ENCODE data around the gene RHOG.
"Not testable (repeated sequence)": the region's sequence is repeated elsewhere in the genome, so short reads cannot be mapped to it uniquely, and the experiment has no call there.

The RHOG gene

DNA sequence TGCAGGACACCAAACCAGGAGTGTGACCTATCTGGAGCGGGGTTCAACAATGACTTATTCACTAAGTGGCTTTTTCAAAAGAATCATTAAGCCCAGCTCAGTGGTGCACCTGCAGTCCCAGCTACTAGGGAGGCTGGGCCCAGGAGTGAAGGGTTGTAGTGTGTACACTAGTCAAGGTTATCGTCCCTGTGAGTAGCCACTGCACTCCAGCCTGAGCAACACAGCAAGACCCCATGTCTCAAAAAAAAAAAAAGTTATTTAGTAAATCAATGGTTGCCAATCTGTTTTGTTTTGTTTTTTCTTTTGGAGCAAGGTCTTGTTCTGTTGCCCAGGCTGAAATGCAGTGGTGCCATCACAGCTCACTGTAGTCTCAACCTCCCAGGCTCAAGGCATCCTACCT is 7.9 kb downstream of the RHOG start:
- no peak for DNase-seq

DNA sequence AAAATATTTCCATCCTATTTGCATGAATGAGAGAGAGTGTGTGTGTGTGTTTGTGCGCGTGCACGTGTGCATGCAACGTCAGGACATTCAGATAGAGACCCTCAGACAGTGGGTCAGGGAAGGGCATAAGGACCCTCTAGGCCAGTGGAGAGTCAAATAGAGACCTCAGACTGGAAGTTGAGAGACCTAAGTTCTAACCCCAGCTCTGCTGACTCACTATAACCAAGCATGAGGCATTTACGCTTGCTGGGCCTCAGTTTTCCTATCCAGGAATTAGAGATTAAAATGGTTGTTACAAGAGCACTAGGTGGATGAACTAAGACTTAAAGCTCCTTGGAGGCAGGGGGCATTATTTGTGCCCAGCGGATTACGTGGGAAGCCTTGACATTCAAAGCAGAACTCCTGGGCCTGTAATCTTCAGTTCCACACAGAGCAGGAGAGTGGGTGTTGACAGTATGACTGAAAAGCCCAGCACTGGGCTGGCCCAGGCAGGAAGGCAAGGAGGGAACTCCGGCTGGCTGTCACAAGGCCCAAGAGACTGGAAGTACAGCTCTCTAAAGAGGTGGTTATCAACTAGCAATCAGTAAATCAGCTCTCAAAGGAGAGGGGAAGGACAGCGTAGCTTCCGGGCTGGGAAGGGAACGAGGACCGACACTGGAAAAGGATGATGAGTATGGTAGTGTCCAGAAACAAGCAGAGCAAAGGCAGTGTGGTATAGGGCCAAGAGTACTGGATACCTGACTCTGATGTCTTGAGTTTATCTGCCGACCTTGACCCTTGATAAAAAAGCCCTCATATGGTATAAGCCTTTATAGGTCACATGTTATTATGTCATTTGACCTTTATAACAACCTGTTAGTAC is 9.2 kb downstream of the RHOG start:
- no peak for DNase-seq

DNA sequence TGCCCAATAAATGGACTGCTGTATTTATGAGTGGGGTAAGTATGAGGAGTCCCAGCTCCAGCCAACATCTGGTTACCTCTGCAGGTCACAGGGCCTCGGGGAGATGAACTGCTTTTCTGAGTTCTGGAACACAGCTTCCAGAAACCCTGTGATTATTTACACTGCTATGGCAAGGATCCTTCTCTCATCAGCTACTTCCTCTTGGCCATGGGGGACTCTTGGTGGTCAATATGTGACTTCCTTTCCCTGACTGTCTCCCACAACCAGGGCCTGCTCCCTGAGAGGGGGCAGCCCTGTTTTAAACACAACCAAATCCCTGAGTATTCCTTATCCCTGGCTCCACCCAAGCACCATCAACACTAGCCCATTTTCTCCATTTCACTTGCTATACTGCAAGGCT is 10.0 kb downstream of the RHOG start:
- no peak for DNase-seq

DNA sequence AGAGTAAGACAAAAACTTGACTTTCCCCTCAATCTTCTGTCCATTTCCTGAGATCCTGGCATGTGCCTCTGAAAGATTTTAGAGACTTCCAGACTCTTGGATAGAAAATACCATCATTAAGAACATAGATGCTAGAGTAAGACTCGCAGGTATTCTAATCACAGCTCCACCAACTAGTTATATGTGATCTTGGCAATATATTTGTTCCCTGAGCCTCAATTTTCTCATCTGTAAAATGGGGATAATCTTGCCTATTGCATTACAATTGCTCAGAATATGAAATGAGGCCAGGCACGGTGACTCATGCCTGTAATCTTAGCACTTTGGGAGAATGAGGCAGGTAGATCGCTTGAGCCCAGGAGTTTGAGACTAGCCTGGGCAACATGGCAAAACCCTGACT is 10.7 kb downstream of the RHOG start:
- no peak for DNase-seq

DNA sequence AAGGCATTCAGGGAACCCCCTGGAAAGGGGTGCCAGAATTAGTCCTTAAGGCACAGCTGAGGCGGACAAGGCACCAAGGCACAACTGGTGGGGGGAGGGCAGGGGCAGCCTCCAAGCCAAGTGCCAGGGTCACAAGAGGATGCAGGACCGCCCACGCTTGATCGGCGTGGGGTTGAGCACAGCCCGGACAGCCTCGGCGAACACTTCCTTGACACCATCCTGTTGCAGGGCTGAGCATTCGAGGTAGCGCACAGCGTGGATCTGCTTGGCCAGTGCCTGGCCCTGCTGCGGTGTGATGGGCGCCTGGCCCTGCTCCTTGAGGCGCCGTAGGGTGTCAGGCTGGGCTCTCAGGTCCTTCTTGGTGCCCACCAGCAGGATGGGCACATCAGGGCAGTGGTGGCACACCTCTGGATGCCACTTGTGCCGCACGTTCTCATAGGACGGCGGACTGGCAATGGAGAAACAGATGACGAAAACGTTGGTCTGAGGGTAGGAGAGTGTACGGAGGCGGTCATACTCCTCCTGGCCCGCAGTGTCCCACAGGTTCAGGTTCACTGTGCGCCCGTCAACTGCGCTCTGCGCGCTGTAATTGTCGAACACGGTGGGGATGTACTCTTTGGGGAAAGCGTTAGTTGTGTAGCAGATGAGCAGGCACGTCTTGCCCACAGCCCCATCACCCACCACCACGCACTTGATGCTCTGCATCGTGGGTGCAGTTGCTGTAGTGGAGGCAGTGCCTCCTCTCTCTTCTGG is 13.1 kb downstream of the RHOG start:
- no peak for DNase-seq

DNA sequence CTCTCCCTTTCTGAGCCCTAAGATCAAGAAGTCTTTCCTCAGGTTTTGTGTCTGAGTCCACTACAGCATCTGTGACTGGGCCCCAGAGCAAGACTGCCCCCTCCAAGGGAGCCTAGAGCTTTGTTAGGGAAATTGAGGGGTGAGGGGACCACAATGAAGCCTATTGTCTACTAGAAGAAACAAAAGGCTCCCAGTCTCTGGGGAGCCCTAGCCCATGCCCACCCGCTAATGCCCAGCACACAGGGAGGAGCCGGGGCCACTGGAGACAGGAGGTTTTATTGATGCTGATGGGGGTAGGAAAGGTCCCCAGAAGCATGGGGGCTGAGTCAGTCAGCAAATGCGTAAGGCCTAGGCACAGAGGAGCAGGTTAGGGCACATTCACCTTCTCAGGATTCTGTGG is 14.0 kb downstream of the RHOG start:
- no peak for DNase-seq

DNA sequence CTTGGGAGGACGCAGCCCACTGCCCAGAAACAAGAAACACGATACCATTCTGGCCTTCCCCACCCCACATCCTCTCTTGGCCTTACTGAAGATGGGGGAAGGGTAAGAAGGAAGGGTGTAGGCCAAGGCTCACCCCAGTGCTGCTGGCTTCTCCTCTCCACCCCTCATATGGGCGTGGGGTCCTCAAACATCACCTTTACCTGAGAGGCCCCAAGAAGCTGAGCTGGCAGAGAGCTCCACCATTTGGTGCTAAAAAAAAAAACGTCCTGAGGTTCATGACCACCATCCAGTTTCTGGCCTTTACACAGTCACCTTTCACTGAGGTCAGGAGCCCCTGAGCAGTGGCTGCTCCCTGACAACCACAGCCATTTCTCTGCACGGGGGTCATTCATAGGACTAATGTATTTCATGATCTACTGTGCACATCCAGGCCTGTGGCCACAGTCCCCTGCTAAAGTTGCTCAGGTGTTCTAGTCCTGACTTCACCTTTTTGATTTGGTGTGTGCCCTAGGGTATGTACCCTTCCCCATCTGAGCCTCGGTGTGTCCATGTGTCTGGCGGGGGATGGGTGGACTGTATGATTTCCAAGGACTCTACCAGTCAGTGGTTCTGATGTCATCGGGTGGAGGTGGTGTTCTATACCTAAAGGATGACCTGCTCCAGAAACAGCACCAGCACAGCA is 15.1 kb downstream of the RHOG start:
- no peak for DNase-seq

DNA sequence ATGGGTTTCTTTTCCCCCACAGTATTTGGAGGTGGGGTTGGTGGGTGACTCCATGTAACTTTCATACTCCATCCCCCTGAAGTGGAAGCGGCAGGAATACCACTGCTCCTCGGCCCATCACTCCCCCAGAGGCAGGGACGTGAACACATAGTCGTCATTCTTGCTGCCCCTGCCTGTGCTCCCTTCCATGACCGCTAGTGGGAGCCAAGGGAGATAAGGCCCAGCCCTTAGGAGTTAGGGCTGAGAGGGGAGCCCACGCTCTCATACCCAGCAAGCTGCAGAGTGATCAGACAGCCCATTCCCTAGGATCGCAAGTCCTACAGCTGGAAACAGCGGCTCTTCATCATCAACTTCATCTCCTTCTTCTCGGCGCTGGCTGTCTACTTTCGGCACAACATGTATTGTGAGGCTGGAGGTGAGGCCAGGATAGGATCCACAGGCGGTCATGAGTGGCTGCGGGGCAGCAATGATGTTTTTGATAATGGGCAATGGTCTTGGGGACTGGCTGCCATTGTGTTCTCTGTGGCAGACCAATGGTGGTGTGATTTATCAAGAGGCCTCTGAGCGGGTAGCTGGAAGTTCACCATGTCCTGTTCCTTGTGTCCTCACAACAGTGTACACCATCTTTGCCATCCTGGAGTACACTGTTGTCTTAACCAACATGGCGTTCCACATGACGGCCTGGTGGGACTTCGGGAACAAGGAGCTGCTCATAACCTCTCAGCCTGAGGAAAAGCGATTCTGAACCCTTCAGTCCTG is 15.9 kb downstream of the RHOG start:
- peak; percentile 22 for DNase-seq

DNA sequence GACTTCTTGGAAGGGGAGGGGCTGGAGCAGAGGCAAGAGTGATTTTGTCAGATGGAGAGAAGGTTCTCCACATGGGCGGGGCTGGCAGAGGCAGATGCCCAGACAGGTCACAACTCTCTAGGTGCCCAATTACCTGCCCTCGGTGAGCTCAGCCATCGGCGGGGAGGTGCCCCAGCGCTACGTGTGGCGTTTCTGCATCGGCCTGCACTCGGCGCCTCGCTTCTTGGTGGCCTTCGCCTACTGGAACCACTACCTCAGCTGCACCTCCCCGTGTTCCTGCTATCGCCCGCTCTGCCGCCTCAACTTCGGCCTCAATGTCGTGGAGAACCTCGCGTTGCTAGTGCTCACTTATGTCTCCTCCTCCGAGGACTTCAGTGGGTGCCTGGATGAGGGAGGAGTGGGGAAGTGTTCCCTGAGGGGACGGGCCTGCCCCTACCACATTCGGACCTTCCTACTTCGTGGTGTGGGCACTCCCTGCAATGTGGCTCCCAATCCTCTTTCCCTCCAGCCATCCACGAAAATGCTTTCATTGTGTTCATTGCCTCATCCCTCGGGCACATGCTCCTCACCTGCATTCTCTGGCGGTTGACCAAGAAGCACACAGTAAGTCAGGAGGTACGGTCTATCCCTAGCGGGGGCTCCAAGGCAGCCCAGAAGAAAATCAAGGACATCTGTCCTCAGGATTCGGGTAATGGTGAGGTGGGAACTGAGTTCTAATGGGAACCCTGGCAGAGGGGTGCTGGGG is 16.8 kb downstream of the RHOG start:
- DNase-seq = no peak

DNA sequence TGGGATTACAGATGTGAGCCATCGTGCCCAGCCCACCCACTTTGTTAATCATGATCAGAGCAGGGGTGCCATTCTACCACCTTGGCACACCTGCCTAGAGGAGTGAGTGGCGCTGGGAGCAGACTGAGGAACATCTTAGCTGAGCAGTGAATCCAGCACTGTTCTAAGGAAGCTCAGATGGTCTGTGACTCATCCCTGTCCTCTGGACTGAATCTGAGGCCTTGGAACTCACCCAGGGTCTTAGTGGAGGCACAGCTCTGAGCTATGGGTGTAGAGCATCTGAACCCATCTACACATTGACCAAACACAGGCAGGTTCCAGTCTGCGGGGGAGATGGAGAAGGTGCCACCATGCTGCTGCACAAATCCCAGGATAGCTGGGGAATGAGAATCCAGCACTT is 17.5 kb downstream of the RHOG start:
- DNase-seq = no peak

DNA sequence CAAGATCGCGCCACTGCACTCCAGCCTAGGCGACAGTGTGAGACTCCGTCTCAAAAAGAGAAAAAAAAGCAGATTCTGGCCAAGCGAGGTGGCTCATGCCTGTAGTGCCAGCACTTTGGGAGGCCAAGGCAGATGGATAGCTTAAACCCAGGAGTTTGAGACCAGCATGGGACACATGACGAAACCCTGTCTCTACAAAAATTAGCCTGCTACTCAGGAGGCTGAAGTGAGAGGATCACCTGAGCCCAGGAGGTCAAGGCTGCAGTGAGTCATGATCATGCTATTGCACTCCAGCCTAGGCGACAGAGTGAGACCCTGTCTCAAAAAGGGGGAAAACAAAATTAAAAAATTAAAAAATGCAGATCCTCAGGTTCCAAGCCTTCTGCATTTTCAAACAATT is 18.4 kb downstream of the RHOG start:
- no peak for DNase-seq

DNA sequence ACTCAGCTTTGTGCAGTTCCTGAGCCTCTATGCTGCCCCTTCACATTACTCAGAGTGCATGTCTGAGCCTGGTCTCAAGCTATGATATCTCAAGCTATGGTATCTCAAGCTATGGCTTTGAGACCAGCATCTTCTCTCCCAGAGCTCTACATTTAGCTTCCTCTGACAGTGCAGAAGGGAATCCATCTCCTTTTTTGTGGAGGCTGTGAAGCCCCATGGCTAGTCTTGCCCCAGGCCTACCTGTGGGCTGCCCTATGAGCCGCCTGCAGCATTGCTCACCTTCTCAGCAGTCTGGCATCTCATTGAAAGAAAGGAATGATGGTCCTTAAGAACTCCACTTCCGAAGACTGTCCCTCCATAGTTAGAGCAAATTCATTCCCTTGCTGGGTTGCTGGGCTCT is 19.8 kb downstream of the RHOG start:
- no peak for DNase-seq

DNA sequence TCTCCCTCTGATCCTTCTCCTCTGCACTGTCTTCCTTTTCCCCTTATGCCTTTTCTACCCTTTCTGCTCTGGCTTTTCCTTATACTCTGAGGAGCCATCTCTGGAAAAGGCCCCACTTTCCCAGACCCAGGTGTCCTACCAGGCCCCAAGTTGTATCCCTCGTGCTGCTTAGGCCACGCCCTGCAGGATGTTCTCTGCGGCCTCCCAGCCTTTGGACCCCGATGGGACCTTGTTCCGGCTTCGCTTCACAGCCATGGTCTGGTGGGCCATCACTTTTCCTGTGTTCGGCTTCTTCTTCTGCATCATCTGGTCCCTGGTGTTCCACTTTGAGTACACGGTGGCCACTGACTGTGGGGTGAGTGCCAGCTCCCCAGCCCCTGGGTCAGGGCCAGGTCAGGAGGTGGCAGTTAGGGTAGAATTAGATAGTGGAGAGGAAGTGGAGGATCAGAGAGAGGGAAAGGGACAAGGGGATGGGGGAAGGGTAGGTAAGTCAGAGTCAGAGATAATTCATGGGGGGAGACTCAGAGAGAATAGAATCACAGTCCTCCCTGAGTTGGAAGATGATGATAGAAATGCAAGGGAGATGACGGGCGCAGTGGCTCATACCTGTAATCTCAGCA is 23.5 kb downstream of the RHOG start:
- no peak for DNase-seq

DNA sequence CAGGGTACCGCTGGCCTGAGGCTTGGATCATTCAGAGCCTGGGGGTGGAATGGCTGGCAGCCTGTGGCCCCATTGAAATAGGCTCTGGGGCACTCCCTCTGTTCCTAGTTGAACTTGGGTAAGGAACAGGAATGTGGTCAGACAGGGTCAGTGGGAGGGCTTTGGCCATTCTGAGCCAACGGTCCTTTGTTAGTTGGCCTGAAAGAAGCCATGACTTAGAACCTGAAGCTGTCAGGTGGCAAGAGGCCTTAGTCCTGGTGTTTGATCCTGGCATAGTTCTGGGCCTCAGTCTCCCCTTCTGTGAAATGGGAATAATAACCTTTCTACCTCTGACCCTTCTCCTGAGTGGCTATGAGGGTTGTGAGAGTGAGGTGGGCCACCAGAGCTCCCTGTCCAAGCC is 24.1 kb downstream of the RHOG start:
- no peak for DNase-seq

DNA sequence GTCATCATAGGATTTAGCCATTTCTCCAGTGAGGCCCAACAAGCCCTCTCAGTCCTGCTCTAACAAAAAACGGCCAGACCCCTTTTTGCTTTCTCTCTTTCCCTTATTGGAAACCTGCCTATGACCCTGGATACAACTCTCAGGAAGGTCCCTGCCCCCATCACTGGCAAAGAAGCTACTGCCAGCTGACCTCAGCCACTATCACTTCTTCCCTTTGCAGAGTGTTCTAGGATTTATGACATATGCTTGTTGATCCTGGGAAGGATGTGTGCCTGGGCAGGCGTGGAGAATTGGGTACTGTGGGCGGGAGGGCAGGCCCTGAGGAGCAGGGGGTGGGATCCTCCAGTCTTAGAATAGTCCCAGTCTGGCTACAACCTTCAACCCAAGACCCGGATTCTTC is 24.9 kb downstream of the RHOG start:
- no peak for DNase-seq

DNA sequence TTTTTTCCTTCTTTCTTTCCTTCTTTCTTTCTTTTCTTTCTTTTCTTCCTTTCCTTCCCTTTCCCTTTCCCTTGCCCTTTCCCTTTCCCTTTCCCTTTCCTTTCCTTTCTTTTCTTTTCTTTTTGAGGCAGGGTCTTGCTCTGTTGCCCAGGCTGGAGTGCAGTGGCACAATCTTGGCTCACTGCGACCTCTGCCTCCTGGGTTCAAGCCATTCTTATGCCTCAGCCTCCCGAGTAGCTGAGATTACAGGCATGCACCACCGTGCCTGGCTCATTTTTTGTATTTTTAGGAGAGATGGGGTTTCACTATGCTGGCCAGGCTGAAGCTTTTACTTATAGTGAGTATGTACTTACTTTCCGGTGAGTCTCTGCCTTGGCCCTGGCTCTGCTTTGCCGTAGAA is 25.9 kb downstream of the RHOG start:
- not testable (repeated sequence) for DNase-seq

DNA sequence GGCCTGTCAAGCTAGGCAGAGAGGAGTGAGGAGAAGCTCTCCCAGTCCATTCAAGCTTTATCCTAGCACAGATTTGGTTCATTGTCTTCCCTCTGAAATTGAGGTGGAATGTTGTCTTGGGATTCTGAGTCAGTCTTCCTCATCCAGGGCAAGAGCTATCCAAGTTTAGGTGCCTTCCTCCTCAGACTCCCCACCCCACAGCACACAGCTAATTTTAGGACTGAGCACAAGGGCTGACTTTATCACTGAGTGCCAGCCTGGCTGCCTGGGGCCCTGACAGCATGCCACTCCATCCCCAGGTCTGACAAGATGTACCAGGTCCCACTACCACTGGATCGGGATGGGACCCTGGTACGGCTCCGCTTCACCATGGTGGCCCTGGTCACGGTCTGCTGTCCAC is 29.8 kb downstream of the RHOG start:
- DNase-seq = no peak

DNA sequence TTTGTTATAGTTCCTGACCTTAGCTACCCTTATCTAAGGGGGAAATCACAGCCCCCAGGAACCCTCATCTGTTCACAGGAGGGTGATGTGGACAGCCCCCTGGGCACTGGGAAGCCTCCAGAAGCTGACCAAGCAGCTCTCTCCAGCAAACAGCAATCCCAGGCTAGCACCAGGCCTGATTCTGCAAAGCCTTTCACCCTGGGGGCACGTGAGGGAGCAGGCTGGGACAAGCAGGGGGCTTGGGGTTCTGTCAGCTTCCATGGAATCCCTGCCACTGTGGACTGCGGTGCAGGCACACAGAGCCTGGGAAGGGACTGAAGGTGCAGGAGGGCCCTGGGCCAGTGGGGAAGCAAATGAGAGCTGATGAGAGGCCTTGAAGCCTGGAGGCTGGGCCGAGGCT is 30.3 kb downstream of the RHOG start:
- DNase-seq = no peak

DNA sequence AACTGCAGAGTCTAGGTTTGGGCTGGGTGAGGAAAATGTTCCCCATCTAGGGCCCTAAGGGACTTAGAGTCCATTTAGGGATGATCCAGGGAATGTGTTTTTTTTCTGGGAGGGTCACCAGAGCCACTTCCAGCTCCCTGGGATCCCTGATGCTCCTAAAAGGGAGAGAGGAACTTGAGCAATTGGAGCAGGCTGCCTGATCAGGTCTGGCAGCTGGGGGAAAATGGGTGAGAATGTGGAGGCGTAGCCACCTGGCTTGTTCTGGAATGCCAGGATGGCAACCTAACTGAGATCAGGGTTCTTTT is 31.2 kb downstream of the RHOG start:
- no peak for DNase-seq

DNA sequence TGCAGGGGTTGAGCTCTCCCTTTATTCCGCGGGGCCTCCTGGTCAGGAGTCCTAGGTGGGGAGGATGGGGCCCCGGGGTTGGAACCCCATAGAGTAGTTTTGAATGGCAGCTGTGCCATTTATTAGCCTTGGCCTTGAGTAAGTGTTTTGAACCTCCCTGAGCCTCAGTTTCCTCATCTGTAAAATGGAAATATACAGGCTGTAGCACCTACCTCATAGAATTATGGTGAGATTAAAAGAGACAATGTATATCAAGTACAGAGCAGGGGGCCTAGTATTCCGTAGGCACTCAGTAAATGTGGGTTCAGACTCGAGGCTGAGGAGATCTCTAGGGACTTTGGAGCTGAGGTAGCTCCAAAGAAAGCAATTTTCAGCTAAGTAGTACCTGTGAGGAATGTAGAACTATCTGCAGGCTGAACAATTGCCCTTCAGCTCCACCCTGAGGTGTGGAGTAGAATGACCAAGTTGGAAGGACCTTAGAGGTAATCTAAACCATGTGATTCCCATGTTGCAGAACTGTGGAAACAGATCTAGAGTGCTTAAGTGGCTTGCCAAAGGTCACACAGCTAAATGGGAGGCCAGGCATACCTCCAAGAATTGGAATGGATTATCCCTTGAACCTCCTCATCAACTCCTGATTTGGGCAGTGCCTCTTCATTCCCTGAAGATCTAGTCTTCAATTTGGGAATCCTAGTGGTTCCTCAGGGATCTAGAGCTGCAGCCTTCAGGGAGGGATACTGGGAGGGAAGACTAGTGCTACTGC is 31.7 kb downstream of the RHOG start:
- DNase-seq = peak; percentile 29
